OCI-LY1 (cell line): Measurements from ENCODE around the gene SLAMF8.

Source experiments
- EZH2 ChIP-seq: fragments of 200-600 bp; sonication (generic), shearing (Covaris generic); IDR thresholded peaks from 2 replicates; pipeline ENCODE4 v1.8.0; 2017; ENCODE audit warnings: borderline replicate concordance, mixed run types, mild to moderate bottlenecking, antibody characterized with exemption, low read length, moderate library complexity, mixed read lengths
- TF ChIP-seq, protein P1 (sequence below): fragments of 200-600 bp; sonication (generic), shearing (Covaris generic); IDR thresholded peaks from 2 replicates; pipeline ENCODE4 v1.5.1; 2017; ENCODE audit warnings: mild to moderate bottlenecking, antibody characterized with exemption, low read length, moderate library complexity, mixed read lengths

DNA sequence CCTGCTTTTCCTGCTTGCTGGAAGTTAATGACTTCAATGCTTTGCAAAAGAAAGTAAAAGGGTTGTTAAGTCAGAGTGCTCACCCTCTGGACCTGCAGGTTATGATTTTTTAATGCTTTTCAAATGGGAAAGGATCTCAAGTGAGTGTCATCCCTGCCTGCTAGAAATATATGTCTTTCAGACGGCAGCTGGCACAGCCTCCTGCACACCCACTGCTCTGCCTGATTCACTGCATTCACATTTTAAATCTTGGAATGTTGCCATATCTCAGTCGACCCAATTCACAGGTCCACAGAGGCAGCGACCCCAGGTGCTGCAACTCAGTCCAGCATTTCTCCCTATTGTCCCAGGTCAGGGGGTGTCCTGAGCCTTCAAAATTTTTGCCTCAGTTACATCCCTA, 35.2 kb upstream of the SLAMF8 start:
- TF ChIP-seq, protein P1, sequence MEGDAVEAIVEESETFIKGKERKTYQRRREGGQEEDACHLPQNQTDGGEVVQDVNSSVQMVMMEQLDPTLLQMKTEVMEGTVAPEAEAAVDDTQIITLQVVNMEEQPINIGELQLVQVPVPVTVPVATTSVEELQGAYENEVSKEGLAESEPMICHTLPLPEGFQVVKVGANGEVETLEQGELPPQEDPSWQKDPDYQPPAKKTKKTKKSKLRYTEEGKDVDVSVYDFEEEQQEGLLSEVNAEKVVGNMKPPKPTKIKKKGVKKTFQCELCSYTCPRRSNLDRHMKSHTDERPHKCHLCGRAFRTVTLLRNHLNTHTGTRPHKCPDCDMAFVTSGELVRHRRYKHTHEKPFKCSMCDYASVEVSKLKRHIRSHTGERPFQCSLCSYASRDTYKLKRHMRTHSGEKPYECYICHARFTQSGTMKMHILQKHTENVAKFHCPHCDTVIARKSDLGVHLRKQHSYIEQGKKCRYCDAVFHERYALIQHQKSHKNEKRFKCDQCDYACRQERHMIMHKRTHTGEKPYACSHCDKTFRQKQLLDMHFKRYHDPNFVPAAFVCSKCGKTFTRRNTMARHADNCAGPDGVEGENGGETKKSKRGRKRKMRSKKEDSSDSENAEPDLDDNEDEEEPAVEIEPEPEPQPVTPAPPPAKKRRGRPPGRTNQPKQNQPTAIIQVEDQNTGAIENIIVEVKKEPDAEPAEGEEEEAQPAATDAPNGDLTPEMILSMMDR = no peak
- no peak for TF ChIP-seq EZH2
